GM03348 (cell line): ENCODE data around the gene TLE1.

Source experiments
- DNase-seq: peaks from one replicate; pipeline ENCODE4 v3.0.0; 2012; ENCODE audit warnings: low spot score

The TLE1 gene

DNA sequence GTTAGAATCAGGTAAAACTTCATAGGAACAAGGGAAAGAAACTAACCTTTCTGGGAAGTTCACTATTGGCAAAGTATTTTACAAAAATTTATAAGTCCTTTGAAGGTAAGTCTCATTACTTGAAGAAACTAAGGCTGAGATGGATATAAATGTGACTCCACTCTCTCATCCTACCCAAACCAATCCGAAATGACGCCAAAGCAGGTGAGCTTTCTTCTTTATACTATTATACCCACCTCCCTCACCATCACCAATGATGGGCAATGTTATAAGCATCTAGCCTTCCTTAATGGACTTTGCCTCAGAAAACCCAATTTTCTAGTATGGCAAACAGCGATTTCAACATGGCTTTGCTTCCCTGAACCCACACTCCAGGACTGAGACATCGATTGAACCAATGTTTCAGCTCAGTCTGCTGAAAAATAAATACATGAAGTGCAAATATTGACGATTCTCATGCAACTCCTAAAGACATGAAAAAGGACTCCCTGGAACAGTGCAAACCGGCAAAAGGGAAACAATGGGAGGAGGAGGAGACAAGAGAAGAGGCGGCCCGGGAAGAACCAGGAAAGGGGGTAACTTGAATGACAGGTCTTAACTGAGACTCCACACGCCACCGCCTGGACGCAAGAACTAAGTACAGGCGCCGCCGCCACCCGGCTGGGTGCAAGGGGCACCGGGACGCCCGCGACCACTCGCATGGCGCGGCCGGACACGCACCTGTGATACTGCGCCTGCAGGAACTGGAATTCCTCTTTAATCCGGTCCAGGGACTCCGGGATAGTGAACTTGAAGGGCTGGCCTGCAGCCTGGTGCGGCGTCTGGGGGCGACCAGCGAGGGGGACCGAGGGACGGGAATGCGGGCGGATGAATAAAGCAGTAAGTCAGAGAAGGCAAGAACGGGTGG, 2.5 kb downstream of the TLE1 start:
- DNase-seq = peak; percentile 84

DNA sequence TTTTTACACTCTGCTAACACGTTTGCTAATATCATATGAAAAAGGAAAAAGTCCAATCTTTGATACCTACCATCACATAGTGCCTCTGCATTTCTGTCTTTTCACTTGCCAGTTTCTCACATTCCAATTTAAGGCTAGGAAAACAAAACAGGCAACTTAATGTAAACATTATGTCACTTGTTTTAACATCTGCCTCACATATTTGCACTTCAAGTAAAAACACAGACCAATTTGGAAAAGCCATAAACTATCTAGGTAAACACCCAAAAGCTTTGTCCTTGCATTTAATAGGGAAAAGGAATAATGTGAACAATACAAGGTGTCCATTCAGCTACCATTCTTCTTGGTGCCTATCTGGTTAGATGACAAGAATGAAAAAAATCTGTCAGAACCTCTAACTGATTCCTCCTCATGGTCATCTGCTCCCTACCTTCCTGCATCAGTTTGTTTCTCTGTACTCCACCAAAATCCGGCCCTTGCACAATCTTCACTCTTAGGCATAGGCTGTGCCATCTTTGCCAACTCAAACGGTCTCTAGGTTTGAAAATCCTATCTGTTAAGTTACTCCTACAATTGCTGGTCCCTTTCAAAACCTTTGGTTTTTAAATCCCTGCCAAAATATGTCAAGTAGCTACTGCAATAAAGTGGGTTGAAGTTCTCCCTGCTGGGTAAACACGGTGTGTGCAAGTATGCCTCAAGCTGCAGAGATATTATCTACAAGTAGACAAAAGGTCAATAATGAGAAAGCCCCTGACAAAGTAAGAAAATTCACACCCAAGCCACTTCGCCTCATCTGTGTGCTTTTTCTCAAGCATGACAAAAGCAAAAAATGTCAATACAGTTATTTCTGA, 3.4 kb downstream of the TLE1 start:
- peak; percentile 16 for DNase-seq

DNA sequence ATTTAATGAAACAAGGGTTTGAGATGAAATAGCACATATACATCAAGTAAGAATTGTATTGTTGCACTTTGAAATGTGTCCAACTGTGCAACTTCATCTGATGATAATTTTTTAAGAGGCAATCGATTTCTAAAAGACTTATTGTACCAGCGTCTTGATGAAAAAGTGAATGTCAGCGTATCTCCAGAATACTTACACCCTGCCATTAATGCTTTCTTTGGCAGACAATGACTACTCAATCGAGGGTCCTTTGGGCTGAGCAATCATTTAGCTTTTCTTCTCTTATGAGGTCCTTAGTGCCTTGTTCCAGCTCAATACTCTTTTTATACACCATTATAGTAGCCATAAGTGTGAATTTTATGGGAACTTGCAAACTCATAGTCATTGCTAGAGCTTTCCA, 4.7 kb downstream of the TLE1 start:
- no peak for DNase-seq

DNA sequence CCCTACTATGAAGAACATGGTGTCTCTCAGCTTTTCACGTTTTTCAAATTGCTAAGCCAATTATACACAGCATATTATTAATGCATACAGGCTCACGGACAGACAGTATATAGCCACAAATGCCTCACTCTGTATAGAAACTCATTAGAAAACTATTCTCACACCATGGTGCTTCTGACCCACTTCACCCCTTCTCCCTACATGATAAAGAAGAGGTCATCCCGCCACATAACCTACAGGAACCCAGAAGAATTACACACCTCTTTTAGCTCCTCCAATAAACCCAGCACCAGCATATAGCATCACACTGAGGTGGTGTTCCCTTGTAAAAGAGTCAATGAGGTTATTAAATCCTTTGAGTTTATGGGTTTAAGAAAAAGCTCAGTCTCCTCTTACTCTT, 5.6 kb downstream of the TLE1 start:
- no peak for DNase-seq

DNA sequence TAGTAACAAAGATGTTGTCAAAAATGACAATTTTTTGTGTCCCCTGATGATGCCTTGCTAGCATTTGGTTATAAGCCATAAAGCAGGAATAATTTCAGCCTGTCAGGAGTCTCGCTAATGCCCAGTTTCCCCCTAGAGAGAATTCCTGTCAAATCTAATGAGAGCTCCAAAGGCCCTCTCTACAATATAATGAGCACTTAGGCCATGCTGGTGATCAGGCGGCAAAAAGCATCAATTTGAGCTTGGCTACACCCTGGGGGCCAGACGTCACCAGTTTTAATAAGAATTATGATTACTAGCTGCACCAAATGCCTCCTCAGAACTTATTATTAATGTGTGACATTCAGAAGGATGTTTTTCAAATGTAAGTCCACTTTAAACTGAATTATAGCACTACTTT, 6.1 kb downstream of the TLE1 start:
- DNase-seq = no peak

DNA sequence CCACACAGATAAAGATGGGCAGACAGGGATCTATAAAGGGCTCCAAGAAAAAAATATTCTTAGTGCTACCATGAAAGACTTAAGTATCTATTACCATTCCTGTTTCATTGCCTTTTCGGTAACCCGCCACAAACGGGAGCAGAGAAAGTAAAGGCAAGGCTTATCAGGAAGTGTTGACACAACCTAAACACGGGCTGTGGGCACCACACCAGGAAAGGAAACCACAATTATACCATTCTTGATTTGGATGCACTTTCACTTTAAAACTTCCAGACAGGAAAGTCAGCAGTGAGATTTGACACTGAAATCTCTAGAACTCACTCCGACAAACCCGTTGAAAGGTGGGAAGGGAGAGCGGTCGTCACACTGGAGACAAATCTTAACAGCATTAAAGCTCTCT, 6.5 kb downstream of the TLE1 start:
- no peak for DNase-seq

DNA sequence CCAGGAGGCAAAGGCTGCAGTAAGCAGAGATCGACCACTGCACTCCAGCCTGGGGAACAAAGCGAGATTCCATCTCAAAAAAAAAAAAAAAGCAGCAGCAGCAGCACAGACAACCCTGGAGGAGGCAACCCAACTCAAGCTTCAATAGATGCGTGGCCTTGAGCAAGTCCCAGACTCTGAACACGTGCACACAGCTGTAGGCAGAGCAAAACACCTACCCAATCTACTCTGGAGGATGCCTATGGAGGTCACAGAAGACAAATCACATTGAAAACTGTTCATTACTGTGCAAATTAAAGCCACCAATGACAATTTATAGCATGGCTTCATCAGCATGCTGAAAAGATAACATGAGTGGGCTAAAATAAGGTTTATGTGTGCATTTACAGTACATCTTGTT, 7.2 kb downstream of the TLE1 start:
- no peak for DNase-seq

DNA sequence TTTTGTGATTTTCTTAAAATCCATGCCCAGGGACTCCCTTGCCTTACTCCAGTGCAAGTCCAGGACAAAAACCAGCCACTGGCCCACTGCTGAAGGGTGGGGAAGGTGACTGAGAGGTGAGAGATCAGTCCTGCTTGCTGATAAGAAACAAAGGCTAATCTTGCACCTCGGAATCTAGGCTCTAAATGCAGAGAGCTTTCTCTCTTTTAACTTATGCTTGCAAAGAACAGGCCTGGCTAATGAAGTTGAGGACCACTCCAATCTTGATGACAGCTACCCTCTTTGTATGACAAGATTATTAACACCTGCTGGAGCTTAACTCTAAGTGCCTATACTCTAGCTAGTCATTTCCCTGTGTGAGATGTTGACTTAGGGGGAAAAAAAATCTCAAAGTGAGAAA, 8.8 kb downstream of the TLE1 start:
- no peak for DNase-seq

DNA sequence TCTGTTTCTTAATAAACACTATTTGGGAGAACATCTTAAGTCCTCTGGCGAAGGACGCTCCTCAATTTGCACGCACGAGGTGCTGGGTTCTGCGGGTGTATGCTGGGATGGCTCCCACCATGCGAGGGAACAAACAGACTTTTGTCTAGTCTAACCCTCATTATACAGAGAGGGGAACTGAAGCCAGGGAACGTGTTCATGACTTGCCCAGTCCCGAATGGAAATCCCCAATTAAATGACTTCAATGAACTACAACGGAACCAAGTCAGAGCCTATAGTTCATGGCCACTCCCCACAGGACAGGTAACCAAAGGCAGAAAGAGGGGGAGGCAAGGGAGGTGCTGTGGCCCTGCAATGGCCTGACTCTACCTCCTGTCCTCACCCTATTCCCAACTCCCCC, 9.3 kb downstream of the TLE1 start:
- no peak for DNase-seq

DNA sequence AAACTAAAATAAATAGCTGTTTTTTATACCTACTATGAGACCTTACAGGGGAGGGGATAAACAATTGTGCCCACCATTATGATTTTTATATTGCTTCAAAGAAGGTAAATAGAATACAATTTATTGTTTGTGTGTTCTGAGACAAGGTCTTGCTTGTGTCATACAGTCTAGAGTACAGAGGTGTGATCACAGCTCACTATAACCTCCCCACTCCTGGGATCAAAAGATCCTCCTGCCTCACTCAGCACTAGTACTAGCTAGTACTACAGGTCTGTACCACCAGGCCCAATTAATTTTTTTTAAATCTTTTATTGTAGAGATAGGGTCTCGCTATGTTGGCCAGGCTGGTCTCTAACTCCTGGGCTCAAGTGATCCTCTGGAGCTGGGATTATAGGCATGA, 11.3 kb downstream of the TLE1 start:
- no peak for DNase-seq

DNA sequence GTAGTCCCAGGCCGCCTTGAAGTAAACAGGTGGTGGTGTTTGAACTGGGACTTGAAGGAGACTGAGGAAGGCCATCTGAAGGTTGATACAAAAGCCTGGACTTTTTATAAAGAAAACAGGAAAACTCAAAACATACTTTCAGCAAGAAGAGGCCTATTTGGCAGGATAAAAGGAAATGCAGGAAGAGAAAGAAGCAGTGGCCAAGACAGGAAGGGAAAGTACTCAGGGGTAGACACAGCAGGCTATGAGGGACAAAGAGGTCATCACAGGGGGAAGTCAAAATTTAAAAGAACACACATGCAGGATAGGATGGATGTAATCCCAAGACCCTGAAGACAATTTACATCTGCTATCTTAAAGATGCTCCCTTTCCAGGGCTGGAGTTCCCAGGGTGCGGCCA, 13.0 kb downstream of the TLE1 start:
- no peak for DNase-seq

DNA sequence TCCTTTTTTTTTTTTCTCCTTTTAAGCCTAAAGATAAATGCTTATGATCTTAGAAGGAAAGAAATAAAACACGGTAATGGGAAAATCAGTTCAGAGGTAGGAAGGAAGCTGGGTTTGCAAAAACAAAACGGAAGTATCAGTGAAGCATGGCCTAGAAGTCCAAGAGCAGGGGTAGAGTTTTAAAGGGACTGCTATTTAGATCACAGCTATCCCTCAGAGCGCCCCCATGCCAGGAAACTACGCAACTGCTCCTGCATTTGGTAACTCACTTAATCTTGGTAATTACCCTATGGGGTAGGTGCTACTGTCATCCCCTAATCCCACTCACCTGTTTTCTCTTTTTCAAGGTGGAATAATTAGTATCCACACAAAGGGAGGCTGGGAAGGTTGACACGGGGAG, 16.0 kb downstream of the TLE1 start:
- no peak for DNase-seq

DNA sequence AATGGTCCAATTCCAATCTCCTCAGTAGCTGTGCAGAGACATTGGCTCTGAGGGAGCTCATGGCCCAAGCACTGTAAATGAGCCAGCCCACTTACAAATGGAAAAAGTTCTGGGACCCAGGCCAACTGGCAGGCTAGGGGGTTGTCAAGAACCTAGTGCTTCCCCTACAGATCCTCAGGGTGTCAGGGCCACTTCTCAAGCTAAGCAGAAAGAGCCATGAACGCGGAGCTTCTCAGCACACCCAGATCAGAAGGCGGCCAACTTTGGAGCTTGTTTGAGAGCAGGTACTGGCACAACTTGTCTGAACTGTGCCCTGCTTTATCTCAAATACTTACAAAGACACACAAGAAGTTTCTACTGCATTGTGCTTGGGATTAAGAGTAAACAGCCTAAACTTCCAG, 17.5 kb downstream of the TLE1 start:
- DNase-seq = no peak

DNA sequence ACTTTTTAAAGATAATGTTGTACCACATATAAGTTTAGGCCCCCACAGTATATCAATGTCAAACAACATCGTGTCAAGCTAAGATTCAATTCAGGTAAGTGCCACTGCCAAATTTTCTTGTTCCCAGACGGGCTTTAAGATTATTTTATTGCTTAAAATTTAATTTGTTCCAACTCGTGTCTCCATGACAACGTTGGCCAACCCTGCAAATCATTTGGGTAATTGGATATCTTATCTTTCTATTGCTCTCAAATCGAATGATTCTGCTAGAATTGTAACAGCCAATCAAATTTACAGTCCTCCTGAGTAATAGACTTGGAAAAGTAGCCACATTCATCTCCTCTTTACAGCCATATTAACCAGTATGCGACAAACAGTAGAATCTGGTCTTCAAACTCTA, 19.5 kb downstream of the TLE1 start:
- no peak for DNase-seq

DNA sequence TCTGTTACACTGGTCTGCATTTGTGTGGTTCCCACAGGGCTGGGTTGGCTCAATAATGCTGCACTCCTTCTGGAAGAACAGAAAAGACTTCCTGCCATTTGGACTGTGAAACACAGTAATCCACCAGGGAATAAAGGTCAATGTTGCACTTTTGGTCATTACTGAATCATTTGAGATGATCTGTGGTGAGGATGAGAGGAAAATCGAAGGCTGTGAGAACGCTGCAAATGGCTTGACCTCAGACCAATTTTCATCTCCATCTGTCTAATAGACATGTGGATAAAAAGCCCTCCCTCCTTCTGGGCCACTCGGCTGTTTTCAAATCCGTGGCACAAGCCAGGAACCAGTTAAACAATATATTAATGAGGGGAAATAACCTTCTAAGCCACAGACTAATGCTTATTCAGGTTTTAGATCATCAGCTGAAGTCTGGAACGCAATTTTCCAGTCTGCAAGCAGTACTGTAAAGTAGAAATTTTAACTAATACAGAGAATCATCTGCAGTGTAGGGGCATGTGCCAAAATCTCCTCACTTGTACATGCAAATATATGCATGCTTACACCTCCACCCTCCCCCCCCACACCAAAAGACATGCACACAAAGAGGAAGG, 20.2 kb downstream of the TLE1 start:
- DNase-seq = no peak

DNA sequence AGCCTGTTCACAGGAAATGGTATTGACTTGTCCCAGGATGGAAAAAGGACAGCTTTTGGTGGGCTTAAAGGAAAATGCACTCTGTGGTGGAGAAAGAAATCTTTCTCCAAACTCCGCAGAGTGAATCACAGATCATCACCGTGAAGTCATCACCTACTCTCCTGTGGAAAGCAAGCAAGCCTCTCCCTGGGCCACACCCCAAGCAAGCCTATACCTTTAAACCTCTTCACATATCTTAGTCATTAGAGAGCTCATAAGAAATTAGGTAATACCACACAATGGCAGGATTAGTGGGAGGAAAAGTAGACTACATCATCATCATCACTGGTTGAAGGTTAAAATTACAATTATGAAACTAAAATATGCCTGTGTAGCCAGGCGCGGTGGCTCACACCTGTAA, 23.2 kb downstream of the TLE1 start:
- no peak for DNase-seq

DNA sequence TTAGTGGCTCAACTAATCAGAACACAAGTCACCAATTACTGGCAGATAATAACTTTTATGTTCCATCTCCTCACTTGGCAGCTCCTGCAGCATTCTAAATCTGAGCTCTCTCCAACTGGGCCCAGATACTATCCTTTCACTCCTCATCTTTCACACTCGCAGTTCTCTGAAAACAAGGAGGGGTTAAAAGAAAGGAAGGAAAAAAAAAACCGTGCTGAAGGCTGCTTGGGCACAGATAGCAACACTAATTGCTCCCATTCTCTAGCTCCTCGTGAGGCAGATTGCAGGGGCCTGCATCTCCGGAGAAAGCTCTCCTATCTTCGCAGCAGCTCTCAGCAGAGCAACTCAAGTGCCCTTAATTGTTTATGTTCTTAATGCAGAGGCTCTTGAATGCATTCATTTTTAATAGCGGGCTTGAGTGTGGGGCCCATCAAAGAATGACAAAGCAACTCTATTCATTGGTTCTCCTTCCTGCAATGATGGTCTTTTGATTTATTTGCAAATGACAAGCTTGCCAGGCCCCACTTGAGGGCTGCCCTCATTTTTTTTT, 23.9 kb downstream of the TLE1 start:
- DNase-seq = no peak

DNA sequence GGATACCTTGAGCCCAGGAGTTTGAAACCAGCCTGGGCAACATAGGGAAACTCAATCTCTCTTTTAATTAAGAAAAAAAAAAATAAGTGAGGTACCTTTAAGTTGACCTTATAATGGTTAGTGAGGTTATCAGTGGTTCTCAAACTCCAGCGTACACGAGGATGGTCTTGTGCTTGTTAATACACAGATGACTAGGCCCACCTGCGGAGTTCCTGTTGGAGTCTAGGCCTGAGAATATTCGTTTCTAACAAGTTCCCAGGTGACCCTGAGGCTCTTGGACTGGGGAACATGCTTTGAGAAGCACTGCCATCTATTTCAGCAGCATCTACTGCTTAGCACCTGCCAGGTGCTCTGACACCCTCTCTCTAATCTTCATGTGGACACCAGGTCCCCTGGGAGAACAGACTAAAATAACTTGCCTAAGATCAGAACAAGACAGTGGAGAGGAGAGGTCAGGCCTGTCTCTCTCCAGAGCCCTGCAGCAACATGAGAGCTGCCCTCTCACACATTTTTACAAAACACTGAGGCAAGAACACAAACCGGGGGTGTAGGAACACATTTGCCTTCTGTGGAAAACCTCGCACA, 24.6 kb downstream of the TLE1 start:
- no peak for DNase-seq

DNA sequence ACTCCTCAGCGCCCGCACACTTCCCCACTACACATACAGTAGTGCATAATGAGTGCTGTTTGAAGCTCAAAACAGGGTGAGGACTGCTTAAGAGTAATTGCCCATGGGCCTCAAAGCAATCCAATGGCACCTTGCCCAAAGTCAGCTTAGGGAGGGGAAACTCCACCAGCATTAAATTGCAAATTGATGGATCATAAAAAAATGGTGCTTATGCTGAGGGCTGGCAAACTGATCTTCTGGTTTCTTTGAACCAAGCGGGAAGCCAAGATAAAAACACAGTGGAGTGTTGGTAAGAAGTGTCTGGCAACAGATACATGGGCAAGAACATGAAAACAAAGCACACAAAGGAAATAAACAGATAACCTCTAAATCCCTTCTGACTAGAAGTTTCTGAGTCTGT, 28.0 kb downstream of the TLE1 start:
- no peak for DNase-seq

DNA sequence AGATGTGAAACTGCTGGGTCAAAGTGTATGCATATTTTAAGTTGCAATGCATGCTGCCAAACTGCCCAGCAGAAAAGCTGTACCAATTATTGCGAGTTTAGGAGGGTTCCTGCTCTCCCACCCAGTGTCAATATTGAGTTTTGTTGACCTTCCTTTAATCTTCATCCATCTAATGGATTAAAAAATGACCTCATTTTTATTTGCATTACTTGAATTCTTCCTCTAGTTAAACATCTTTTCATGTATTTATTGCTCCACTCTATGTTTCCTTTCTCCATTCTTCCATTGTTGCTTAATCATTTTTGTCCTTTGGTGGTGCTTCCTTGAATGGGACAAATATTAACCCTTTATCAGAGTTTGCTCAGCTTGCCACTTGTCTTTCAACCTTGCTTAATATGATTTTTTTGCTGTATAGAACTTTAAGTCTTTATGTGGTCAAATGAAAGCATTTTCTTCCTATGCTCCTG, 32.4 kb downstream of the TLE1 start:
- DNase-seq = no peak

DNA sequence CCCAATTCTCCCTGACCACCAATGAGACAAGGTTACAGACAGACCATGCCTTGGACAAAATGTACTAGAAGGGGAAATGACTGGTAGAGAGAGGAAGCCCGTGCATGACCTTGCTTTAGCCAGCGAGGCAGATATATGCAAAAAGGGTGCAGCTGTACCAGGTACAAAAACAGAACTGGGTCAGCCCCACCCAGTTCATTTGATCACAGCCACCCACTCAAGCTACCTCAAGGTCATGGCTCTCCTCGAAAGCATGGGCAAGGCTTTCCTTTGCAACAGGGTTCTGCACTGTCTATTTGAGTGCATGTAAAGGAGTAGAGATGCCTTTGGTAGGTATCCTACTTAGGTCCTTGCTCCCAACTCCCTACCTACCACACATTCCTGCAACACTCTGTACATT, 33.3 kb downstream of the TLE1 start:
- no peak for DNase-seq

DNA sequence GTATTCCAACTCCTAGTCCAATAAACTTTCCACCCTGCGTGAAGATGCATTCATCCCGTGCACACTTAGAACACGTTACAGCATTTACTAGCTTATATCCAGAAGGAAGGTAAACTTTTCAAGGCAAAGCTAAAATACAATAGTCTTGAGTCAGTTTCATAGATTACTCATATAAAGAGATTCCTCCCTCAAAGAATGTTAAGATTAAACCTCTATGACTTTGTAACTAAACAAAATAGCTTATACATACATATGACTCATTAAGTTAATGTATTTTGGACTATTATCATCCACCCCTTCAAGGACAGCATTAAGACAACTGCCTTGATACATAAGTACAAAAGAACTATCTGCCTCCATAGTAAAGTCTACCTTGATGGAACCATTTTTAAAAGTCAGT, 36.1 kb downstream of the TLE1 start:
- DNase-seq = no peak
